T47D (cell line): Measurements from ENCODE around the gene NPTX2.
"Not testable (repeated sequence)": the region's sequence is repeated elsewhere in the genome, so short reads cannot be mapped to it uniquely, and the experiment has no call there.

Experiments
- DNase-seq, 2 experiments: peaks; one replicate each; pipeline versions ENCODE4 v3.0.0 to v3.0.0-alpha.2; 2011 to 2012; ENCODE audit warnings: low read depth in 1 of 2, low spot score in 1 of 2
- JUND ChIP-seq: IDR thresholded peaks from 2 replicates; pipeline ENCODE4 v1.6.1; 2012; ENCODE audit warnings: low read depth
- in situ Hi-C: cut with HindIII; loops from 2 replicates; pipeline ENCODE4 v1.10.0; 2016; ENCODE audit warnings: low sequenced_read_pairs, low pct_unique_long_range_greater_than_20kb

Gene NPTX2

GRCh38 chr7:98617051-98617959, at the start of gene NPTX2:
Gene NPTX2 (plus strand): TSS chr7:98617285. CDS start chr7:98617462, 177 bp downstream.
- no peak for DNase-seq

GRCh38 chr7:98567991-98568390, 49.1 kb upstream of the NPTX2 start:
- in situ Hi-C loops, result no loop called here
- DNase-seq, result no peak
- TF ChIP-seq JUND, result no peak

More at GRCh38 chr7:98617051-98617959, at the start of gene NPTX2:
- in situ Hi-C loops, result no loop called here
- TF ChIP-seq JUND, result no peak

GRCh38 chr7:98568891-98569290, 48.2 kb upstream of the NPTX2 start:
- DNase-seq, result no peak
- no peak for TF ChIP-seq JUND
- in situ Hi-C loops, result no loop called here

- TF ChIP-seq JUND, result no peak
- DNase-seq, result no peak
- in situ Hi-C loops, result no loop called here
Measured at GRCh38 chr7:98569691-98570337, 47.3 kb upstream of the NPTX2 start.

- DNase-seq, result no peak
- TF ChIP-seq JUND, result no peak
- in situ Hi-C loops, result no loop called here
Measured at GRCh38 chr7:98571006-98571405, 46.1 kb upstream of the NPTX2 start.

- DNase-seq, result no peak
- no peak for TF ChIP-seq JUND
- in situ Hi-C loops, result no loop called here
Measured at GRCh38 chr7:98571986-98572385, 45.1 kb upstream of the NPTX2 start.

- DNase-seq, in situ Hi-C loops: not testable (repeated sequence)
Measured at GRCh38 chr7:98572716-98573115, 44.4 kb upstream of the NPTX2 start.

- in situ Hi-C loops, result no loop called here
- no peak for DNase-seq
- TF ChIP-seq JUND, result no peak
Measured at GRCh38 chr7:98573816-98574215, 43.3 kb upstream of the NPTX2 start.

- in situ Hi-C loops, result no loop called here
- no peak for DNase-seq
- TF ChIP-seq JUND, result no peak
Measured at GRCh38 chr7:98575878-98576277, 41.2 kb upstream of the NPTX2 start.

- in situ Hi-C loops, result no loop called here
- TF ChIP-seq JUND, result no peak
- no peak for DNase-seq
Measured at GRCh38 chr7:98584830-98585229, 32.3 kb upstream of the NPTX2 start.

GRCh38 chr7:98591926-98592325, 25.2 kb upstream of the NPTX2 start:
- DNase-seq, result no peak
- in situ Hi-C loops, result no loop called here
- no peak for TF ChIP-seq JUND

- in situ Hi-C loops, result no loop called here
- no peak for DNase-seq
- TF ChIP-seq JUND, result no peak
Measured at GRCh38 chr7:98594348-98594747, 22.7 kb upstream of the NPTX2 start.

- in situ Hi-C loops, result no loop called here
- no peak for DNase-seq
- TF ChIP-seq JUND, result no peak
Measured at GRCh38 chr7:98594787-98595186, 22.3 kb upstream of the NPTX2 start.
